Urothelium cell line (cell line): ENCODE results near the gene ANKRD11.

Experiments
- DNase-seq: peaks from one replicate; pipeline ENCODE4 v3.0.0; 2011; ENCODE audit warnings: low spot score, mixed read lengths
- FAIRE-seq: peaks from 2 replicates; lab custom pipeline; 2011; peaks lifted over from hg19 to GRCh38; lab: Jason Lieb, UNC

Gene ANKRD11

GRCh38 chr16:89319886-89320781 lies 170.2 kb downstream of the ANKRD11 start:
- FAIRE-seq, result no peak

GRCh38 chr16:89319631-89319885 lies 170.8 kb downstream of the ANKRD11 start:
- DNase-seq, result no peak
- no peak for FAIRE-seq

More at GRCh38 chr16:89319886-89320781, 170.2 kb downstream of the ANKRD11 start:
- peak; percentile 78 for DNase-seq

GRCh38 chr16:89318871-89319630 lies 171.3 kb downstream of the ANKRD11 start:
- DNase-seq (no peak), FAIRE-seq (no peak)

- FAIRE-seq (no peak), DNase-seq (no peak)
These were observed 172.0 kb downstream of the ANKRD11 start for GRCh38 chr16:89318430-89318758.

- FAIRE-seq (no peak), DNase-seq (no peak)
These were observed 172.5 kb downstream of the ANKRD11 start for GRCh38 chr16:89317729-89318429.

- no peak for FAIRE-seq
These were observed 173.2 kb downstream of the ANKRD11 start for GRCh38 chr16:89317101-89317671.

GRCh38 chr16:89316701-89317100 lies 173.7 kb downstream of the ANKRD11 start:
- DNase-seq, result no peak
- FAIRE-seq, result no peak

More at GRCh38 chr16:89317101-89317671, 173.2 kb downstream of the ANKRD11 start:
- DNase-seq, result no peak

- FAIRE-seq, result peak; percentile 58
These were observed 174.4 kb downstream of the ANKRD11 start for GRCh38 chr16:89315791-89316581.

GRCh38 chr16:89315271-89315670 lies 175.1 kb downstream of the ANKRD11 start:
- peak; percentile 42 for FAIRE-seq
- no peak for DNase-seq

More at GRCh38 chr16:89315791-89316581, 174.4 kb downstream of the ANKRD11 start:
- DNase-seq, result peak; percentile 84

- DNase-seq, result no peak
- no peak for FAIRE-seq
These were observed 175.5 kb downstream of the ANKRD11 start for GRCh38 chr16:89314854-89315253.

GRCh38 chr16:89314357-89314756 lies 176.0 kb downstream of the ANKRD11 start:
- DNase-seq (no peak), FAIRE-seq (no peak)

GRCh38 chr16:89313583-89313982 lies 176.8 kb downstream of the ANKRD11 start:
- FAIRE-seq (no peak), DNase-seq (no peak)

GRCh38 chr16:89312598-89313299 lies 177.6 kb downstream of the ANKRD11 start:
- FAIRE-seq (no peak), DNase-seq (no peak)

GRCh38 chr16:89312194-89312593 lies 178.2 kb downstream of the ANKRD11 start:
- DNase-seq, result no peak
- no peak for FAIRE-seq

- no peak for DNase-seq
- FAIRE-seq, result no peak
These were observed 178.7 kb downstream of the ANKRD11 start for GRCh38 chr16:89311636-89312035.

- no peak for FAIRE-seq
- no peak for DNase-seq
These were observed 180.8 kb downstream of the ANKRD11 start for GRCh38 chr16:89309438-89310122.

GRCh38 chr16:89308391-89309333 lies 181.7 kb downstream of the ANKRD11 start:
- no peak for DNase-seq
- FAIRE-seq, result no peak

GRCh38 chr16:89307421-89307805 lies 182.9 kb downstream of the ANKRD11 start:
- no peak for DNase-seq
- no peak for FAIRE-seq
